Amniotic stem cell (primary cell): ENCODE measurements around the gene PDIA6.
"Not testable (repeated sequence)": the region's sequence is repeated elsewhere in the genome, so short reads cannot be mapped to it uniquely, and the experiment has no call there.

ENCODE experiments used
- DNase-seq: peaks from one replicate; lab custom pipeline; 2025; lab: John Stamatoyannopoulos, UW

PDIA6 gene

GRCh38 chr2:10810202-10811161, 2.1 kb downstream of the PDIA6 start:
- DNase-seq = no peak

- DNase-seq = no peak
Observed at GRCh38 chr2:10806543-10806942, 6.0 kb downstream of the PDIA6 start.

DNA sequence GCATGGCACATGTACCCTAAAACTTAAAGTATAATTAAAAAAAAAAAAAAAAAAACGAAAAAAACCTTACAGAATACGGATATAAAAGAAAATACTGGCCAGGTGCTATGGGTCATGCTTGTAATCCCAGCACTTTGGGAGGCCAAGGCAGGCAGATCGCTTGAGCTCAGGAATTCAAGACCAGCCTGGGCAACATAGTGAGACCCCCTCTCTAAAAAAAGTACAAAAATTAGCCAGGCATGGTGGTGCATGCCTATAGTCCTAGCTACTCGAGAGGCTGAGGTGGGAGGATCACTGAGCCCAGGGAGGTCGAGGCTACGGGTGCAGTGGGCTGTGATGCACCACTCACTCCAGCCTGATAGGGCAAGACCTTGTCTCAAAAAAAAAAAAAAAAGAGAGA, 6.6 kb downstream of the PDIA6 start:
- DNase-seq = not testable (repeated sequence)

DNA sequence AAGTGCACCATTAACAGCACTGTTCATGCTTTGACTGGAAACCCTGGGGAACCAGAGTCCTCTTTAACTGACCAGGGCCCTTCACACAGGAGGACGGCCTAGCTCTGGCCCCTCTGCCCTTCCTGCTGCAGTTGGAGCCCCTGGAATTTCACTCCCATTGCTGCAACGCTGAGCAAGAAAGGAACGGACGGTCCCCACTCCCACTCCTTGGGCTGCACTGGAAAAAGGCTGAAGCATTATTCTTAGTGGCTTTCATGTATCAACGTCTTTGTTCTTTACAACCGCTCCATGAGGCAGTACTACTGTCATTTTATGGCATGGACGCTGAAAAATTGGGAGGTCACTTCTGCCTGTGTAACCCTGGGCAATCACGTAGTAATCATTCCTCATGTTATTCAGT, 9.9 kb downstream of the PDIA6 start:
- DNase-seq = no peak

DNA sequence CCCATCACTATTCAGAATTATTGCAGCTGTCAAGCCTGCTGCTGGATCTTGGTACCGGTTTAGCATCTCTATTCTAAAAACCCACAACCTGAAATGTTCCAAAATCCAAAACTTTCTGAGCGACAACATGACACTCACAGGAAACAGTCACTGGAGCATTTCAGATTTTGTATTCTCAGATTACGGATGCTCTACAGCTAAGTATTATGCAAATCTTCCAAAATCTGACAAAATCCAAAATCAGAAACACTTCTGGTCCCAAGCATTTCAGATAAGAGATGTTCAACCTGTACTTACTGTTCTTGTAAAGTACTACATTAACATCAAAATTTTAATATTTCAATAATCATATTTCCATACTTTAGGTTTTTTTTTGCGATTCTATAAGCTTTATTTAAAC, 12.4 kb downstream of the PDIA6 start:
- DNase-seq = no peak

DNA sequence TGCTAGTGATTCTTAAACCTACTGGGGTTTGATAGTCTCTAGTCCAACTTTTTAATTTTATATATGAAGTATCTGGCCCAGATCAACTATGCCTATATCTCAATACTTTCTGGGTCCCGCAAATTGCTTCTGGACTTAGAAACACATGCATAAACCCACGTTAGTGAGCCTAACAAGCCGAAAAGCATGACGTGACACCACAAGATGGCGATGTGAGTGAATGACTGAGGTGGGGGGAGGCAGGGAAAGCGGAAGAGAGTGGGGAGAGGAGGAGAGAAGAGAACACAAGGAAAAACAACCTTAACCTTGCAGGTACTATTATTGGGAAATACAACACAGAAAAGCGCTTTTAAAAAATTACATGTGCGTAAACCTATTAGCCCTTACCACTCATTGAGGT, 13.8 kb downstream of the PDIA6 start:
- no peak for DNase-seq

- no peak for DNase-seq
Observed at GRCh38 chr2:10796703-10797102, 15.9 kb downstream of the PDIA6 start.

DNA sequence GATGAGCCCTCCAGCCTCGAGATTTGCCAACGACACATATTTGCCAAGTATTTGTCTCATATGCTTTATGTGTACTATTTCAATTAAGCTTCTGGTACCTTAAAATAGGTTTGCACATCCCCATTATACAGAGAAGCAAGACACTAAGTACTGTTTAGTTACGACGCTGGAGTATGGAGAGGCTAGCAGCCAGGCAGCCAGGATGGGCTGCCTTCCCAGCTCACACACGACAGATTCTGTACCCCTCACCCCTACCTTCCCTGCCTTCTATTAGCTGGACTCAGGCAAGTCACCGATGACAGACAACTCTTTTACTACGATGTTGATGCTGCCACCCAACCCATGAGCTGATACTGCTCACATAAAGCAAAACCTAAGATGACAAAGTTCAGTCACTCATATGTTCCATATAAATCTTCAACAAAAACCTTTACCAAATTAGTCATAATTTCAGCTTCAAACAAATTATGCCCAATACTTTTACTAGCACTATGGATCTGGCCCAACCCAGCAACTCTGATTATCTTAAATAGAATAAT, 17.0 kb downstream of the PDIA6 start:
- no peak for DNase-seq

DNA sequence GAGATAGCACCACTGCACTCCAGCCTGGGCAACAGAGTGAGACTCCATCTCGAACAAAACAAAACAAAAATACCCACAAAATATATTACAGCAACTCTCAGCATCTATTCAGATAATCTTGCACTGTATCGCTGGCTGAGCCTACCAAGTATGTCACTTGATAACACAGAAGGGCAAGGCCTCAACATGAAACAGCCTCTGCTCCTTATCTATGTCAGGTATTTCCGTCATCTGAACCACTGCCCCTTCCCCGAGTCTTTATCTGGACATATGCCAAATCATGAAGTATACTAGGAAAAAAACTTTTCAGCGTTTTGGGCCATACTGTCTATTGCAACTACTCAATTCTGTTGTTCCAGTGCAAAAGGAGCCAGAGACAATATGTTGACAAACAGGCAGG, 17.7 kb downstream of the PDIA6 start:
- DNase-seq = no peak

DNA sequence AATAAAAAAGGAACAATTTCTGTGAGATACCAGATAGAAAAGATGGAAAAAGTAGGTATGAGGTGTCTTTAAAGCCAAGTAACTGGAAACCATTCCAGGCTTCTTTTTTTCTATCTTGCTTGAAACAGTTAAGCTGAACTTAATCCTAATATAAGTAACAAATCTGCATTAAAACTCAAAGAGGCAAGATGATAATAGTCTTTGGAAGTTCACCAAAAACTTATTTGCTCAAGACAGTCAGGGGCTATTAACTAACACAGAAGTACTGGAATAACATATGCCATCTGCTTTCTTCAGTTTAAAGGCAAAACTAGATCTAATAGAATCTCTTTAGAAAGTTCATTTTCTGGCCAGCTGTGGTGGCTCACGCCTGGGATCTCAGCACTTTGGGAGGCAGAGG, 18.8 kb downstream of the PDIA6 start:
- DNase-seq = no peak

GRCh38 chr2:10792660-10793400, 19.8 kb downstream of the PDIA6 start:
- no peak for DNase-seq

GRCh38 chr2:10792001-10792634, 20.5 kb downstream of the PDIA6 start:
- DNase-seq = no peak

GRCh38 chr2:10790228-10790973, 22.2 kb downstream of the PDIA6 start:
- no peak for DNase-seq

- DNase-seq = no peak
Observed at GRCh38 chr2:10788855-10789254, 23.7 kb downstream of the PDIA6 start.

DNA sequence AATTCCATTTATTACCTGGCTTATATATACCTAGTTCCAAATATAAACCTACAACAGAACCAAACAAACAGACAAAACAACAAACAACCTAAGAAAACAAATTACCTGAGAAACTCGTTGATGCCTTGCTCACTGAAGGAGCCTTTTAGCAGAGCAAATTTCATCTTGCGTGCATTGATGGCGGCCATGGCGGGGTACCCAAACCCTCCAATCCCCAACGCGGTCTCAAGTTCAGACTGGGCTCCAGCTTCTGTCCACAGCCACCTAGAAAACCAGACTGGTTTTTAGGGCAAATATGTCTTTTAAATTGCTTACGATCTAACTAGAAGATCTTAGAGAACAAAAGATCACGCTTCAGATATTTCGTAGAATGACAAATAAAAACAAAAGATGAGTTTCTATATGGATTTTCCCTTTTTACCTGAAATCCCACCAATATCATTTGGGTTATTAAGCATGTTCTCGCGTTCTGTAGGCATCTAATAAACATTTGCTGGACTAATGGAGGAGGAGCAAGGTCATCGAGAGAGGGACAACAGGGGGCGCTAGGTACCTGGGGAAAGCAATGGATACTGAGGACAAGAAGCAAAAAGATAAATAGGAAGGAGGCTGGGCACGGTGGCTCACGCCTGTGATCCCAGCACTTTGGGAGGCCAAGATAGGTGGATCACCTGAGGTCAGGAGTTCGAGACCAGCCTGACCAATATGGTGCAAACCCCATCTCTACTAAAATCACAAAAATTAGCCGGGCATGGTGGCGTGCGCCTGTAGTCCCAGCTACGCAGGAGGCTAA, 25.2 kb downstream of the PDIA6 start:
- no peak for DNase-seq

DNA sequence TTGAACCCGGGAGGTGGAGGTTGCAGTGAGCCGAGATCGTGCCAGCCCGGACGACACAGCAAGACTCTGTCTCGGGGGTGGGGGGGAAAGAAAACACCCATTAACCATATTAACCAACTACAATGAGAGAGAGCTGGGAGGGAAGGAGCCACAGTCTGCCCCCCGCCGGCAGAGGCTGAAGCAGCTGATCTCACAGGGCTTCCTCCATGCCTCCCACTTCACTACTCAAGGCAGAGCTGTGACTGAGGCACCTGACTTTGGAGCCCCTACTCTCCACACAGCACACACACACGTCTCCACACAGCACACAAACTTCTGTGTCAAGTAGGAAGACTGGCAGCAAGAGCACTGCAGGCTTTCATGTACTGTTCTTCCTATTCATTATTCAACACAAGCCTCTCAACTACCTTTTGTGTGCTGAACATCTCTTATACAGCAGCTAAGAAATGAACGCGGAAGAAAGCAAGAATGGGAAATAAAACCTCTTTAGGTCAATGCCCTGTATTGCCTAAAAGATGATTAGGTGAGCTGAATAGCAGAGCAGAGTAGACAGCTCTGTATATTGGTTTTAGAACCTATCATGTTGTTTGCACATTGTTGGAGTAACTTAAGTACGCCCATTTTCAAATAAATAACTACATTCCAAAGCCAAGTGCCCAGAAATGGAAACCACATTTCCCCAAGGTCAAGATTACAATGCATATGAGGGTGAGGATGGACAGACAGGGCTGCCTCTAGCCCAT, 26.2 kb downstream of the PDIA6 start:
- DNase-seq = no peak

DNA sequence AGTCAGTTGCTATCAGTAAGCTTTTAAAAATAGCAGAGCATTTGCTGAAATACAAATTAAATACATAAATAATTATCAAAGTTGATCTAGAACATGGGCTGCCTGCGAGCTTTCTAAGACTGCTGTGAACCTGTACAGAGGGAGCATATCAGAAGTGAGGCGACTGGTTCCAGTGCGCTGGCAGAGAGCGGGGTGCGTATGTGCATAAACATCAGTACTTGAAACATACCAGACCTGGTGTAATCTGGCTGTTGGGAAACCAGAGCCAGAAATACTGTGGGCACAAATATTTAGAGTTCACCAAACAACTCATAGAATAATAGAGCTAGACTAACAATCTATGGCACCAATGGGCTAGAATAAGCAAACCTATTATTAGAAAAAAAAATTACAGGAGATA, 27.3 kb downstream of the PDIA6 start:
- DNase-seq = no peak

DNA sequence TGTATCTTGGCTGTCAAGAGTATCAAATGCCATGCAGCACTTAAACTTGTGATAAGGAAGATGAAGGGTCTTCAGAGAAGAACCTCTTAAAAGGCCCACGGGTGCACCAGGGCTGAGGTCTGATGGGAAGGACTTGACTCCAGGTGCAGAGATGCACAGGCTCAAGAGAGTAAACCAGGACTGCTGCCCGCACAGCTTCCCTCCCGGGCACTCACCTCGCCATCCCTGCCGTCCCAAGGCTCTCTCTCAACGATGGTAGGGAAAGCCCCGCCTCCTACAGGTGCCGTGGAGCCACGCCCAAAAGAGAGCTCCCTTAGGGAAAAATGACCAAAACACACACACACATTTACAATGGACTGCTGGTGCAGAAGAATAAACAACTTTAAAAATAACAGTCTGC, 27.9 kb downstream of the PDIA6 start:
- no peak for DNase-seq

DNA sequence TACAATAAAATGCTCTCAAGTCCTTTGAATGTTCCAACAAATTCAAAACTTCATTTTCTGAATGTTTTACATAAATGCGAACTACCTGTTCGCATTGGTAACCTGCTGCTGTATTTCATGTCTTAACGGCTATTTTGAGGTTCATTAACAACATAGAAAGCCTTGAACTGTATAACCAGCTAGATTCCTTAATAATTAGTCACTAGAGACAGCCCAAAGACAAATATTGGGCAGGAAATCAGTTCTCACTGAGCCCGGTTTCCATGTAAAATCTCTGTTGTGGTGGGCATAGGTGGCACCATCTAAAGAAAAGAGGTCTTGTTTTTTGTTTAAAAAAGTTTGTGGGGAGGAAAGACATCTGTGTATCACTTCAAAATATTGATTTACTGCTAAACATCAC, 29.2 kb downstream of the PDIA6 start:
- DNase-seq = no peak

DNA sequence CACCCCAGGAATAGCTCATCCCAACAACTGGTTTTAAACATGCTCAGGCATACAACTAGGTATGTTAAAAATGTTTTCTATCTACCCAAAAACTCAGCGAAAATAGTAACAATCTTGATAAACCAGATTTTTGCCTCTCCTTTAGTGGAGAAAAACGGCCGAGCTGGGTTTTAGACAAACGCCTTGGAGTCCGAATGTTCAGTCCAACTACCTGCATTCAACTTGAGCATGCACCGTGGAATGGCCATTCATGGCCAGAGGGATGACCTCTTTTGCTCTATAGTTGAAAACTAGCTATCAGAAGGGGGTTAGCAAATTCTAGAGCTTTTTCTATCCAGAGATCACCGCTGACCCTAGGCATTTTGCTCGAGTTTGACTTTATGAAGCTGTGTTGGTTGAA, 30.8 kb downstream of the PDIA6 start:
- DNase-seq = no peak
